Calu3 (cell line): ENCODE results near the gene FAM222A. TPM values are rescaled to one million over a fixed set of nuclear protein-coding genes. Genes with fewer than 3 reads are reported as not detected.

ENCODE experiments used
- BruUV-seq: library from RNA; stranded (reverse); fragments of 400-500 nt; replicated peaks from 2 replicates; lab custom pipeline; 2021; lab: Mats Ljungman, UMichigan
- CTCF ChIA-PET: fragments of 300-600 bp; sonication (Branson Sonifier 250); formaldehyde crosslinking; loops from one replicate; lab custom pipeline; 2022; ENCODE audit warnings: antibody characterized with exemption; lab: Charles Lee
- DNase-seq: peaks from one replicate; pipeline ENCODE4 v3.0.0; 2022
- H3K27ac Mint-ChIP-seq: one replicate; pipeline ENCODE4 v1.8.0; 2022; ENCODE audit warnings: mixed read lengths; ENCODE audit not compliant: unreplicated experiment
- H3K27me3 Mint-ChIP-seq: one replicate; pipeline ENCODE4 v1.8.0; 2022; ENCODE audit warnings: mixed read lengths; ENCODE audit not compliant: unreplicated experiment
- H3K36me3 Mint-ChIP-seq: one replicate; pipeline ENCODE4 v1.8.0; 2022; ENCODE audit warnings: mild to moderate bottlenecking, moderate library complexity, mixed read lengths; ENCODE audit not compliant: insufficient read depth, unreplicated experiment
- H3K4me1 Mint-ChIP-seq: one replicate; pipeline ENCODE4 v1.8.0; 2022; ENCODE audit warnings: mild to moderate bottlenecking, low read depth, mixed read lengths; ENCODE audit not compliant: unreplicated experiment
- H3K4me3 Mint-ChIP-seq: one replicate; pipeline ENCODE4 v1.8.0; 2022; ENCODE audit warnings: mild to moderate bottlenecking, low read depth, moderate library complexity, mixed read lengths; ENCODE audit not compliant: unreplicated experiment
- H3K9me3 Mint-ChIP-seq: one replicate; pipeline ENCODE4 v1.8.0; 2022; ENCODE audit warnings: low read depth, mixed read lengths; ENCODE audit not compliant: unreplicated experiment
- CTCF ChIP-seq: fragments of 200-600 bp; IDR thresholded peaks from one replicate; pipeline ENCODE4 v1.8.0; 2022; ENCODE audit warnings: antibody characterized with exemption; ENCODE audit not compliant: unreplicated experiment
- intact Hi-C: fragments of 100-400 bp; cut with micrococcal nuclease; formaldehyde crosslinking; loops from one replicate; pipeline ENCODE4 v1.10.0; 2022; ENCODE audit not compliant: unreplicated experiment
- total RNA-seq: library from RNA; stranded (reverse); gene quantifications from 2 replicates; pipeline ENCODE4 v1.2.3, GENCODE V29; 2022

The FAM222A gene
- total RNA-seq, 1 experiment from 2014 or later: 2.4 TPM

DNA sequence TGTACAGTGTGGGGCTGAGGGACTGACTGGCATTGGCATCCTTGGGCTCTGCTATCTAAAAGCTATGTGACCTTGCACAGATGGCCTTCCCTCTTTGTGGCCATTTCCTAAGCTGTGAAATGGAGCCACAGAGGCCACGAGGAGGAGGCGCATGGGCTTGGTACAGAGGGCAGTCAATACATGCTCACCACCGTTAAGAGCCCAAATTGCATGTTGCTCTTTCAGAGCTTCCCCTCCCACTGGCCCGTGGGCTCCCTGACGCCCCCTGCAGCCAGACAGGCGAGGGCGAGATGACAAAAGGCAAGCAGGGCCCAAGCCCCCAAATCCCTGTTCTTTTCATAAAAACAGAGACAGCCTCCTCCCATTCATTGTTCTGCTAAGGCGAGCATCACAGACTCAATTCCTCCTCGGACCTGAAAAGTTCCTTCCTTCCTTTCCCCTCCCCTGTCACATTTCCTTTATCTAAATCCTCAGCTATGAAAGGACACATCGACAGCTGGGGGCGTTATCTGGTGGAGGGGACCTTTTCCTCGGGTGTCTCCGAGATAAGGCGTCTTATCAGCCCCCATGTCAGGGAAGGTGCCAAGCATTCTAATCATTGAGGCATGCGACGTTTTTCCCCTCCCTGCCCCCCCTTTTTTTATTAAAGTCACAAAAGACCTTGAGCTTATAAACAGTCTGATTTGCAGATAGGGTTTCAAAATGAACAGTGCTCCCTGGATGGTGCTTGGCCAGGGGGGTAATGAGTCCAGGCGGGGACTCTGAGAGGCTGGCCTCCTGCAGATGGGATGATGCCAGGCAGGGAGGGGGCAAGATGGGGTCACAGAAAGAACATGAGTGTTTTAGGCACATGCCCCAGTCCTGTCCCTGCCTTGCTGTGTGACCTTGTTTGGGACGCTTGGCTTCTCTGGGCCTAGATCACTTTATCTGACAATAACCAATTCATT is 26.4 kb downstream of the FAM222A start:
- Mint-ChIP-seq H3K9me3 (no peaks in the 10 kb centered on the region), H3K4me1 (peaks cover 27% of the 10 kb centered on the region), H3K36me3 (no peaks in the 10 kb centered on the region), H3K27me3 (peaks cover 26% of the 10 kb centered on the region), H3K27ac (no peak overlapping the region), H3K4me3 (no peak overlapping the region)
- no TSS peak for BruUV-seq
- intact Hi-C loops: no loop called here
- CTCF ChIA-PET: interaction anchor here (0.7 to 1.1 kb wide), 2 partner anchors 19 to 142 kb away, joined by 3 read pairs; no protein-coding TSS in a partner anchor
- no peak for TF ChIP-seq CTCF
- no peak for DNase-seq

DNA sequence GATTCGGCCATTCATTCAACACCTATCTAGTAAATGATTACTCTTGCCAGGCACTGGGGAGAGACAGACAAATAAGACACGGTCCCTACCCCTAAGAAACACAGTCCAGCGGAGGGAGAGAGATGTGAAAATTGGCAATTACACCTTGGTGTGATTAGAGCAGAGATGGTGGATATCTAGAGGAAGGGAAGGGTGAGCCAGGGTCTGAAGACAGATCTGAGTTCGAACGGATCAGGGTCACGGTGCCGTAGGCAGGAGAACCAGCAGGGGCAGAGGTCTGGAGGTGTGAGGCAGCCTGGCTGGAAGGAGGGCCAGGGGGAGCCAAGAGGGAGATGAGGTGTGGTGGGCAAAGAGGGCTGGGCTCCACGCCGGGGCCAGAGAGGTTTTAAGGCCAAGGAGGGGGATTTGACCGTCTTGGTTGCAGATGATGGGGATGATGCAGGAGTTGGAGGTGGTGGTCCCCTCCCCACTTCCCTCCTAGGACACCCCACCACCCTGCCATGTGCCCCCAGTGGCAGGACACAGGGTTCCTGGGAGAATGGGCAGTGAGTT is 27.1 kb downstream of the FAM222A start:
- TF ChIP-seq CTCF: no peak
- no peak for DNase-seq
- no TSS peak for BruUV-seq
- CTCF ChIA-PET: interaction anchor here (1.1 kb wide), 1 partner anchor 143 kb away, joined by 3 read pairs; no protein-coding TSS in a partner anchor
- H3K27ac Mint-ChIP-seq: no peak overlapping the region
- H3K9me3 Mint-ChIP-seq: no peaks in the 10 kb centered on the region
- intact Hi-C loops: no loop called here
- H3K36me3 Mint-ChIP-seq: no peaks in the 10 kb centered on the region
- peaks cover 18% of the 10 kb centered on the region for H3K27me3 Mint-ChIP-seq
- peaks cover 34% of the 10 kb centered on the region for H3K4me1 Mint-ChIP-seq
- no peak overlapping the region for H3K4me3 Mint-ChIP-seq

DNA sequence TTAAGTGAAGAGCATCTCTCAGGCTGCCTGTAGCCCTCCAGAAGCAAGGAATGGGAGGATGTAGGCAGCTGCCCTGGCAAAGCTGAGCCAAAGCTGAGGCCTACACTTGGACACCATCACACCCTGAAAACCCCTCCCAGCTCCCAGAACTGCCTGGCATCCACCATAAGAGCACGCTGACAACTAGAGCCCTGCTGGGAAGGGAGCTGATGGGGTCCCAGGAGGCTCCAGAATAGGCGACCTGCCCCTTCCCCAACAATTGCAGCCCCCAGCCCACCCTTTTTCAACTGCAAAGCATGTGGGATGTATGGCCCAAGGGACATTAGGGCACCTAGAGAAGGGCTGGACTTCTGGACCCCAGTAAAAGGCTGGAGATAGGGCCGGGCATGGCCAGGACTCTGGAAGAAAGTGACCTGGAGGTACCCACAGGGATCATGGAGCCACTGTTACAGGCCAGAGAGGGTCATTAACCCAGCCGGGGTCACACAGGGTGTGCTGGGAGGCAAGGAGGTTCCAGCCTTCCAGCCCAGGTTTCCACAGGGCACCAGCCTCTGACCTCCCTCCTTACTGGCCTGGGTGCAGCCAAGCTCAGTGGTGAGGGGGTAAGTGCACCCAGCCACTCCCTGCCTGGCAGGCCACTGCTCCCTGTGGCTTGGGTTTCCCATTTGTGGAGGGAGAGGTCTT is 27.8 kb downstream of the FAM222A start:
- peaks cover 38% of the 10 kb centered on the region for H3K4me1 Mint-ChIP-seq
- no peak for DNase-seq

More for the DNA sequence above, 27.8 kb downstream of the FAM222A start:
- no peaks in the 10 kb centered on the region for H3K9me3 Mint-ChIP-seq
- no peak overlapping the region for H3K27ac Mint-ChIP-seq
- no peaks in the 10 kb centered on the region for H3K36me3 Mint-ChIP-seq
- CTCF ChIA-PET: no interaction called here
- no TSS peak for BruUV-seq
- peaks cover 15% of the 10 kb centered on the region for H3K27me3 Mint-ChIP-seq
- no peak overlapping the region for H3K4me3 Mint-ChIP-seq
- intact Hi-C loops: no loop called here
- TF ChIP-seq CTCF: no peak
